Measurements from ENCODE around the gene C10orf53.

GRCh38 chr10:49631975-49632374, 47.5 kb upstream of the C10orf53 start:
- no peak for TF ChIP-seq ESRRG (CRISPR knock-in tag; IDR thresholded peaks at IDR 0.05)
- no peak for TF ChIP-seq ZNF565 (CRISPR knock-in tag; conservative IDR thresholded peaks at IDR 0.05; ENCODE audit: low read depth)
- TF ChIP-seq, protein P1, sequence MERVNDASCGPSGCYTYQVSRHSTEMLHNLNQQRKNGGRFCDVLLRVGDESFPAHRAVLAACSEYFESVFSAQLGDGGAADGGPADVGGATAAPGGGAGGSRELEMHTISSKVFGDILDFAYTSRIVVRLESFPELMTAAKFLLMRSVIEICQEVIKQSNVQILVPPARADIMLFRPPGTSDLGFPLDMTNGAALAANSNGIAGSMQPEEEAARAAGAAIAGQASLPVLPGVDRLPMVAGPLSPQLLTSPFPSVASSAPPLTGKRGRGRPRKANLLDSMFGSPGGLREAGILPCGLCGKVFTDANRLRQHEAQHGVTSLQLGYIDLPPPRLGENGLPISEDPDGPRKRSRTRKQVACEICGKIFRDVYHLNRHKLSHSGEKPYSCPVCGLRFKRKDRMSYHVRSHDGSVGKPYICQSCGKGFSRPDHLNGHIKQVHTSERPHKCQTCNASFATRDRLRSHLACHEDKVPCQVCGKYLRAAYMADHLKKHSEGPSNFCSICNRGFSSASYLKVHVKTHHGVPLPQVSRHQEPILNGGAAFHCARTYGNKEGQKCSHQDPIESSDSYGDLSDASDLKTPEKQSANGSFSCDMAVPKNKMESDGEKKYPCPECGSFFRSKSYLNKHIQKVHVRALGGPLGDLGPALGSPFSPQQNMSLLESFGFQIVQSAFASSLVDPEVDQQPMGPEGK (CRISPR knock-in tag; IDR thresholded peaks at IDR 0.05; ENCODE audit: borderline replicate concordance) = no peak
- TF ChIP-seq CSDC2 (CRISPR knock-in tag; IDR thresholded peaks at IDR 0.05) = no peak
